Kidney epithelial cell (primary cell): ENCODE data around the gene APOO. TPM values are rescaled to one million over a fixed set of nuclear protein-coding genes. Genes with fewer than 3 reads are reported as not detected.

Experiments
- DNase-seq: peaks from one replicate; pipeline ENCODE4 v3.0.0-alpha.2; 2010; ENCODE audit warnings: low read depth
- H3K27me3 ChIP-seq: 2 replicates; pipeline ENCODE4 v1.6.0; 2011; ENCODE audit warnings: low read length; ENCODE audit not compliant: control insufficient read depth, insufficient read depth
- H3K36me3 ChIP-seq: 2 replicates; pipeline ENCODE4 v1.5.1; 2011; ENCODE audit warnings: low read length; ENCODE audit not compliant: control insufficient read depth, insufficient read depth
- H3K4me3 ChIP-seq: 2 replicates; pipeline ENCODE4 v1.5.1; 2011; ENCODE audit warnings: low read depth, mild to moderate bottlenecking, control low read depth, low read length
- total RNA-seq: library from RNA; depleted of rRNA; stranded (reverse); fragments of >200 nt; gene quantifications from 2 replicates; pipeline ENCODE4 v1.2.3, GENCODE V29; 2015
- TF ChIP-seq, protein P1 (sequence below): IDR thresholded peaks from 2 replicates; pipeline ENCODE4 v1.5.1; 2011; ENCODE audit warnings: mild to moderate bottlenecking, moderate library complexity, low read length, control low read depth, inconsistent platforms; ENCODE audit not compliant: insufficient read depth, poor library complexity, severe bottlenecking

APOO gene
- total RNA-seq, 1 donor from 2014 or later = 17.3 TPM

GRCh38 chrX:23819385-23820234, 88.1 kb downstream of the APOO start:
- H3K4me3 ChIP-seq = no peak overlapping the region
- peak; percentile 25 for DNase-seq
- H3K27me3 ChIP-seq = no peaks in the 10 kb centered on the region
- TF ChIP-seq, protein P1, sequence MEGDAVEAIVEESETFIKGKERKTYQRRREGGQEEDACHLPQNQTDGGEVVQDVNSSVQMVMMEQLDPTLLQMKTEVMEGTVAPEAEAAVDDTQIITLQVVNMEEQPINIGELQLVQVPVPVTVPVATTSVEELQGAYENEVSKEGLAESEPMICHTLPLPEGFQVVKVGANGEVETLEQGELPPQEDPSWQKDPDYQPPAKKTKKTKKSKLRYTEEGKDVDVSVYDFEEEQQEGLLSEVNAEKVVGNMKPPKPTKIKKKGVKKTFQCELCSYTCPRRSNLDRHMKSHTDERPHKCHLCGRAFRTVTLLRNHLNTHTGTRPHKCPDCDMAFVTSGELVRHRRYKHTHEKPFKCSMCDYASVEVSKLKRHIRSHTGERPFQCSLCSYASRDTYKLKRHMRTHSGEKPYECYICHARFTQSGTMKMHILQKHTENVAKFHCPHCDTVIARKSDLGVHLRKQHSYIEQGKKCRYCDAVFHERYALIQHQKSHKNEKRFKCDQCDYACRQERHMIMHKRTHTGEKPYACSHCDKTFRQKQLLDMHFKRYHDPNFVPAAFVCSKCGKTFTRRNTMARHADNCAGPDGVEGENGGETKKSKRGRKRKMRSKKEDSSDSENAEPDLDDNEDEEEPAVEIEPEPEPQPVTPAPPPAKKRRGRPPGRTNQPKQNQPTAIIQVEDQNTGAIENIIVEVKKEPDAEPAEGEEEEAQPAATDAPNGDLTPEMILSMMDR = no peak
- no peaks in the 10 kb centered on the region for H3K36me3 ChIP-seq

DNA sequence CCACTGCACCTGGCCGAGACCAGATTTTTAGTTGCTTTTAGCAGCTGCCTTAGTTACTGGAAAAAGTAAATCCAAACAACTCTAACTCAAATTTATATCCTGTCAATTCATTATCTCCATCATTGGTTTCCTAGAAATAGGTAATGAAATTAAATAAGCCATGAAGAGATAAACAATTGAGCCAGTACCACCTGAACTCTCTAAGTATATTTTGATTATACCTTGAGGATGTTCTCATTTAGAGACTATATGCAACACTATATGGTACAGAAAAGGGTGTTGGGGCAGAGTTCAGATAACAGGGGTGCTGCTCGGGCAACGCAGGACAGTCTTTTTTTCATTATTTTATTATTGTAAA, 89.8 kb downstream of the APOO start:
- TF ChIP-seq, protein P1 = no peak
- H3K27me3 ChIP-seq = no peaks in the 10 kb centered on the region
- no peak overlapping the region for H3K4me3 ChIP-seq
- no peaks in the 10 kb centered on the region for H3K36me3 ChIP-seq
- DNase-seq = no peak

- DNase-seq = no peak
- H3K4me3 ChIP-seq = no peak overlapping the region
- no peaks in the 10 kb centered on the region for H3K36me3 ChIP-seq
- no peaks in the 10 kb centered on the region for H3K27me3 ChIP-seq
- TF ChIP-seq, protein P1 = no peak
Observed at GRCh38 chrX:23816179-23816578, 91.6 kb downstream of the APOO start.

DNA sequence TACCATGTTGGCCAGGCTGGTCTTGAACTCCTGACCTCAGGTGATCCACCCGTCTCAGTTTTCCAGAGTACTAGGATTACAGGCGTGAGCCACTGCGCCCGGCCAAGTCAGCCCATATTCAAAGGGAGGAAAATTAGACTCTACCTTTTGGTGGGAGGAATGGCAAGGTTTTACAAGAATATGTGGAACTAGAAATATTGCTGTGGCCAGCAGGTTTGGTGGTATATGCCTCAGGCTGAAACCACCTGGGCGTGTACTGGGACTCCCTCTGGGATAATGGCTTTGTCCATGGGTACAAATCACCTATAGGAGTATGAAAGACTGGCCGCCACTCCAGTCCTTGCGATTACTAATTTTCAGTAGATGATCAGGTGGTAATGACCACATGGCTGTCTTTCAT, 92.4 kb downstream of the APOO start:
- no peak for DNase-seq
- TF ChIP-seq, protein P1 = no peak

DNA sequence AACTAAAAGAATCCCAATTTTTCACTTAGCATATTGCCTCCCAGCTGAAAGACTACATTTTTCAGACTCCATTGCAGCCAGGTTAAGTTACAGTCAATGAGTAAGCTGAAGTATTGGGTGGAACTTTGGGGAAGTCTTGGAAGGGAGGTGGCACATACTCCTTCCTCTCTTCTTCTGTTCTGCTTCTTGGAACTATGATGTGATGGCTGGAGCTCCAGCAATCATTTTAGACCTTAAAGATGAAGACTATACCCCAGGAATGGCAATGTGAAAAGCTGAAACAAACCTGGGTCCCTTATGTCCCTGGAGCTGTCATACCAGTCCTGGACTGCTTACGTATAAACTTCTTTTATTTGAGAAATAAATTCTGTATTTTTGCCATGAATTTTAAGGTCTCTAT, 93.9 kb downstream of the APOO start:
- no peak for DNase-seq
- no peaks in the 10 kb centered on the region for H3K36me3 ChIP-seq
- no peaks in the 10 kb centered on the region for H3K27me3 ChIP-seq
- no peak overlapping the region for H3K4me3 ChIP-seq
- TF ChIP-seq, protein P1 = no peak

More for the DNA sequence above, 92.4 kb downstream of the APOO start:
- Histone ChIP-seq H3K27me3 (no peaks in the 10 kb centered on the region), H3K36me3 (no peaks in the 10 kb centered on the region), H3K4me3 (no peak overlapping the region)

- no peak for DNase-seq
- no peak overlapping the region for H3K4me3 ChIP-seq
- TF ChIP-seq, protein P1 = no peak
Observed at GRCh38 chrX:23811656-23812055, 96.1 kb downstream of the APOO start.

More at GRCh38 chrX:23811656-23812055, 96.1 kb downstream of the APOO start:
- no peaks in the 10 kb centered on the region for H3K36me3 ChIP-seq
- H3K27me3 ChIP-seq = no peaks in the 10 kb centered on the region
